K562 (cell line): Measurements from ENCODE around the gene PXK. TPM values are rescaled to one million over a fixed set of nuclear protein-coding genes. Genes with fewer than 3 reads are reported as not detected.

Source experiments
- CHD7 ChIP-seq: fragments of 200-600 bp; sonication (generic); IDR thresholded peaks from one replicate; pipeline ENCODE4 v1.6.1; 2012; ENCODE audit warnings: mild to moderate bottlenecking, low read depth, low read length, inconsistent platforms
- CREM ChIP-seq: IDR thresholded peaks from 2 replicates; pipeline ENCODE4 v1.6.1; 2014; ENCODE audit warnings: antibody characterized with exemption, low read depth
- CXXC5 ChIP-seq: fragments of 250-450 bp; sonication (Bioruptor Pico); IDR thresholded peaks from 2 replicates; pipeline ENCODE4 v1.8.0; 2022; ENCODE audit warnings: inconsistent platforms, mild to moderate bottlenecking, moderate library complexity
- E2F6 ChIP-seq, 2 experiments: IDR thresholded peaks; 2 replicates each; pipeline ENCODE4 v1.6.1; 2011; ENCODE audit warnings: borderline replicate concordance in 1 of 2, control low read depth in 1 of 2, low read depth in 1 of 2, low read length in 1 of 2, mild to moderate bottlenecking in 1 of 2, mixed read lengths in 1 of 2, moderate library complexity in 1 of 2; ENCODE audit not compliant: insufficient read depth in 1 of 2, insufficient read length in 1 of 2, poor library complexity in 1 of 2, severe bottlenecking in 1 of 2; ENCODE audit errors: extremely low read depth in 1 of 2
- FOXA3 ChIP-seq, 2 experiments: fragments of 450-650 bp in 1 of 2; sonication (generic) in 1 of 2; formaldehyde crosslinking; IDR thresholded peaks in 1 of 2; conservative IDR thresholded peaks in 1 of 2; 2 replicates each; pipeline versions ENCODE4 v1.4.0 to v1.8.0; 2020 to 2022; ENCODE audit warnings: mild to moderate bottlenecking in 2 of 2, missing genetic modification reagents in 1 of 2
- KLF6 ChIP-seq: fragments of 250-450 bp; sonication (Bioruptor Pico); IDR thresholded peaks from 2 replicates; pipeline ENCODE4 v1.4.0; 2020; ENCODE audit warnings: mild to moderate bottlenecking, moderate library complexity, borderline replicate concordance
- MITF ChIP-seq: IDR thresholded peaks from 2 replicates; pipeline ENCODE4 v1.6.1; 2014; ENCODE audit warnings: antibody characterized with exemption
- RBBP5 ChIP-seq: fragments of 200-600 bp; sonication (generic); IDR thresholded peaks from 2 replicates; pipeline ENCODE4 v1.6.1; 2012; ENCODE audit warnings: borderline replicate concordance, mild to moderate bottlenecking, low read length, control low read depth, inconsistent platforms; ENCODE audit not compliant: insufficient read depth, poor library complexity, severe bottlenecking
- ZBTB2 ChIP-seq: fragments of 450-650 bp; IDR thresholded peaks from 2 replicates; pipeline ENCODE4 v1.6.1; 2016; ENCODE audit warnings: antibody characterized with exemption
- ZBTB7A ChIP-seq: IDR thresholded peaks from 2 replicates; pipeline ENCODE4 v1.6.1; 2011; ENCODE audit warnings: low read depth, mild to moderate bottlenecking, low read length, moderate library complexity, borderline replicate concordance; ENCODE audit not compliant: control insufficient read depth
- polyA plus RNA-seq, 8 experiments: library from polyadenylated mRNA; depleted of rRNA in 4 of 8; stranded (reverse) in 5 of 8; unstranded in 3 of 8; fragments of >200 nt; fragmentation: Nextera tagmentation in 2 of 8; fragmentation: Illumina TruSeq in 1 of 8; extraction: Ambion mirVana in 2 of 8; extraction: Trizol in 1 of 8; gene quantifications; 2 replicates each; pipeline versions ENCODE4 v1.2.1 to v1.2.3, GENCODE V29; 2011 to 2014; ENCODE audit warnings: inconsistent platforms in 1 of 8, missing spikeins in 1 of 8
- total RNA-seq, 7 experiments: library from RNA; depleted of rRNA in 6 of 7; stranded (reverse); fragments of >200 nt in 6 of 7; fragmentation: Illumina TruSeq in 2 of 7; extraction: Trizol in 2 of 7; gene quantifications; 2 replicates each; pipeline versions ENCODE4 v1.2.1 to v1.2.3, GENCODE V29; 2011 to 2021; ENCODE audit warnings: low replicate concordance in 1 of 7

PXK gene
- total and polyA plus RNA-seq, 9 of the 15 experiments (the other 6 are each of a cell fraction or from before 2014, with no cell fraction given): 3.3 to 19.9 (median 11.3) TPM

- TF ChIP-seq KLF6: no peak
- peak; percentile 64 for TF ChIP-seq RBBP5
- no peak for TF ChIP-seq ZBTB2
- peak; percentile 84 for TF ChIP-seq CREM
- no peak for TF ChIP-seq CHD7
- TF ChIP-seq CXXC5 (CRISPR knock-in tag): peak; percentile 94
- TF ChIP-seq MITF: 0 out of 2 replicates have a peak, but pooled peaks have one; percentile 50
- TF ChIP-seq ZBTB7A: peak; percentile 61; the same call in 1 of the 2 replicates
- TF ChIP-seq FOXA3 (CRISPR knock-in tag; conservative IDR thresholded peaks at IDR 0.05 in 1 of 2, IDR thresholded peaks at IDR 0.05 in 1 of 2): peak in 1 of 2 experiments; percentile 40; a peak in 1 of 4 replicates
- peak; percentile 20 to 78 for TF ChIP-seq E2F6 (IDR thresholded peaks at IDR 0.05; ENCODE audit: borderline replicate concordance in 1 of 2, extremely low read depth in 1 of 2, insufficient read depth in 1 of 2, insufficient read length in 1 of 2, low read depth in 1 of 2, low read length in 1 of 2, poor library complexity in 1 of 2, severe bottlenecking in 1 of 2)
Observed at GRCh38 chr3:58332575-58333188, at the start of gene PXK (continued).
